Measurements from ENCODE around the gene ITGB8. TPM values are rescaled to one million over a fixed set of nuclear protein-coding genes. Genes with fewer than 3 reads are reported as not detected.

The ITGB8 gene
- total RNA-seq: 3.3 and 3.9 TPM in 2 replicates

DNA sequence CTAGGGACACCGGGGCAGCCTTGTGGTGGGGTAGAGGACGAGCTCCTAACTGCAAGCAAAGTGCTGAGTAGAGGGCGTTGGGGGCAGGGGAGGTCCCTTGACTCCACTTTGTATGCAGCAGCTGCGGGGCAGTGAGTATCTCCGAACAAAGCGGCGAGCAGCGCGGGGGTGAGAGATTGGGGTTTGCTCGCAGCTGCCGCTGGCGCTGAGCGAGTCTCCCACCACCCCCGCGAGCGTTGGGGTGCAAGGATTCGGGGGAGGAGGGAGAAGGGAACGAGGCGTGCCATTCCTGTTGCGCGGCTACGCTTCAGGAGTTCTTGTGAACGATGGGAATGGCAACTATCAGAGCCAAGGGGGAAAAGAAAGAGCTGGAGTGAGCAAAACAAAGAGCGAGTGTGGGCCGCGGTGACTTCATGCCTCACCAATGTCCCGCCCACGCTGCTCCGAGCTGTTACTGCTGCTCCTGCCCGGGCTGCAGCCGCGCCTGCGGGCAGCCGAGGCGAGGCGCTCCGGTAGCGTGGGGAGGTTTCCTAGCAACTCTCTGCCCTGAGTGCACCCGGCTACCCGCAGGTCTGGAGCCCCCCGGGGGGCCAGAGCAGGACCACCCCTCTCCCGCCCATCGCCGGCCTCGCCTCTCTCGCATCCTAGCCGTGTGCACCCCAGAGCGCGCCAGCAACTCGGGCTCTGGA, at the start of gene ITGB8:
ITGB8 (plus strand) TSS at position 662 of the 689 bp plus-strand sequence. CDS start 907 bp downstream, outside the sequence.

Other genes starting within 250 kb of the ITGB8 start
- gene MACC1, start 113.5 kb upstream of the ITGB8 start, total RNA-seq: under 0.01 TPM in 2 replicates

All from bronchus fibroblast of lung (primary cell).